Gastrocnemius medialis (tissue), 4 donors: ENCODE results near the gene HIBCH.

ENCODE experiments used
- POLR2A ChIP-seq, 2 donors: fragments of 450-650 bp; IDR thresholded peaks; one replicate each; pipeline ENCODE4 v1.6.1; 2017; ENCODE audit warnings: antibody characterized with exemption in 2 of 2, mild to moderate bottlenecking in 2 of 2, moderate library complexity in 2 of 2
- TF ChIP-seq, protein P1 (sequence below), 5 experiments: fragments of 450-650 bp in 3 of 5; fragments of 200-600 bp in 2 of 5; sonication (generic) in 2 of 5; IDR thresholded peaks in 4 of 5; conservative IDR thresholded peaks in 1 of 5; 1 replicate in 4 of 5; 2 replicates in 1 of 5; pipeline ENCODE4 v1.5.1; 2016 to 2019; ENCODE audit warnings: antibody characterized with exemption in 5 of 5, mild to moderate bottlenecking in 3 of 5, moderate library complexity in 3 of 5

DNA sequence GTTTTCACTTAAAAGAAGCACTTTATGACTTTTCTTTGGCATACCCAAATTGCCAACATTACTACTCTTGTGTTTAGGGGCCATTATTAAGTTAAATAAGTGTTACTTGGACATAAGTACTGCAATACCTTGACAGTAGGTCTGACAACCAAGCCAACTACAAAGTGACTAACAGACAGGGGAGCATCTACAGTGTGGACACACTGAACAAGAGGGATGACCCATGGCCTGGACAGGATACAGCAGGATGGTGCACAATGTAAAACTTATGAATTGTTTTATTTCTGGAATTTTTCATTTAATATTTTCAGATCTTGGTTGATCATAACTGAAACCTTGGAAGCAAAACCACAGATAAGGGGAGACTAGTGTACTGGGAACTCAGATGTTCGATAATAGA, 19.8 kb upstream of the HIBCH start:
- TF ChIP-seq, protein P1, sequence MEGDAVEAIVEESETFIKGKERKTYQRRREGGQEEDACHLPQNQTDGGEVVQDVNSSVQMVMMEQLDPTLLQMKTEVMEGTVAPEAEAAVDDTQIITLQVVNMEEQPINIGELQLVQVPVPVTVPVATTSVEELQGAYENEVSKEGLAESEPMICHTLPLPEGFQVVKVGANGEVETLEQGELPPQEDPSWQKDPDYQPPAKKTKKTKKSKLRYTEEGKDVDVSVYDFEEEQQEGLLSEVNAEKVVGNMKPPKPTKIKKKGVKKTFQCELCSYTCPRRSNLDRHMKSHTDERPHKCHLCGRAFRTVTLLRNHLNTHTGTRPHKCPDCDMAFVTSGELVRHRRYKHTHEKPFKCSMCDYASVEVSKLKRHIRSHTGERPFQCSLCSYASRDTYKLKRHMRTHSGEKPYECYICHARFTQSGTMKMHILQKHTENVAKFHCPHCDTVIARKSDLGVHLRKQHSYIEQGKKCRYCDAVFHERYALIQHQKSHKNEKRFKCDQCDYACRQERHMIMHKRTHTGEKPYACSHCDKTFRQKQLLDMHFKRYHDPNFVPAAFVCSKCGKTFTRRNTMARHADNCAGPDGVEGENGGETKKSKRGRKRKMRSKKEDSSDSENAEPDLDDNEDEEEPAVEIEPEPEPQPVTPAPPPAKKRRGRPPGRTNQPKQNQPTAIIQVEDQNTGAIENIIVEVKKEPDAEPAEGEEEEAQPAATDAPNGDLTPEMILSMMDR (IDR thresholded peaks at IDR 0.05 in 4 of 5, conservative IDR thresholded peaks at IDR 0.05 in 1 of 5), result no peak
- TF ChIP-seq POLR2A (IDR thresholded peaks at IDR 0.05), result no peak
